Heart right ventricle (tissue), 16 donors: ENCODE measurements around the gene CFAP99. TPM values are rescaled to one million over a fixed set of nuclear protein-coding genes. Genes with fewer than 3 reads are reported as not detected.
A peak's percentile ranks its signal among the peaks of the same experiment; 100 is the strongest.

Source experiments
- ATAC-seq, 8 donors: fragments of 200-7000 bp; cut with Tn5 transposase; one replicate each; pipeline ENCODE4 v1.9.1; 2020; ENCODE audit warnings: mild to moderate bottlenecking in 8 of 8, moderate library complexity in 8 of 8, moderate number of reproducible peaks in 1 of 8
- DNase-seq, 2 donors: peaks; one replicate each; pipeline ENCODE4 v3.0.0-alpha.2; 2020
- H3K27ac ChIP-seq, 10 donors: fragments of 200-600 bp; sonication (generic) in 2 of 10; one replicate each; pipeline versions ENCODE4 v1.5.0 to v1.8.0; 2020 to 2022; ENCODE audit warnings: mild to moderate bottlenecking in 3 of 10
- H3K27me3 ChIP-seq, 7 donors: fragments of 200-600 bp; one replicate each; pipeline ENCODE4 v1.8.0; 2021 to 2022; ENCODE audit warnings: mild to moderate bottlenecking in 2 of 7
- H3K36me3 ChIP-seq, 9 donors: fragments of 200-600 bp; sonication (generic) in 1 of 9; one replicate each; pipeline versions ENCODE4 v1.5.0 to v1.8.0; 2020 to 2022; ENCODE audit warnings: mild to moderate bottlenecking in 2 of 9
- H3K4me1 ChIP-seq, 9 donors: fragments of 200-600 bp; sonication (generic) in 1 of 9; one replicate each; pipeline versions ENCODE4 v1.5.0 to v1.8.0; 2020 to 2022; ENCODE audit warnings: mild to moderate bottlenecking in 4 of 9
- H3K4me3 ChIP-seq, 10 donors: fragments of 200-600 bp; sonication (generic) in 2 of 10; one replicate each; pipeline versions ENCODE4 v1.5.0 to v1.8.0; 2020 to 2022; ENCODE audit warnings: mild to moderate bottlenecking in 7 of 10, moderate library complexity in 2 of 10
- H3K9me3 ChIP-seq, 11 donors: fragments of 200-600 bp in 10 of 11; sonication (generic) in 2 of 11; one replicate each; pipeline versions ENCODE4 v1.5.0 to v1.8.0; 2013 to 2022; ENCODE audit warnings: mild to moderate bottlenecking in 2 of 11, control low read depth in 1 of 11, moderate library complexity in 1 of 11
- CTCF ChIP-seq, 9 donors: fragments of 200-600 bp; sonication (generic) in 2 of 9; IDR thresholded peaks; one replicate each; pipeline versions ENCODE4 v1.5.0 to v1.8.0; 2021 to 2022; ENCODE audit warnings: antibody characterized with exemption in 9 of 9, mild to moderate bottlenecking in 5 of 9, moderate library complexity in 1 of 9
- WGBS, 2 donors: extraction: QIAGEN DNeasy Blood & Tissue Kit; methylation state at CpG; one replicate each; pipeline ENCODE4 v1.1.7; 2013; ENCODE audit warnings: inconsistent platforms in 1 of 2; 5-methylcytosine and 5-hydroxymethylcytosine counted together
- intact Hi-C, 10 donors: fragments of 100-400 bp; cut with DNase I; formaldehyde crosslinking; loops; one replicate each; pipeline versions ENCODE4 v1.11.1 to v1.14.2; 2022
- long read RNA-seq, 3 donors: library from polyadenylated mRNA; unstranded; transcript quantifications; one replicate each; pipeline ENCODE4 v2.0.0, GENCODE V29; 2020 to 2021
- polyA plus RNA-seq, 2 donors: library from polyadenylated mRNA; stranded (reverse); fragments of 200-250 nt; gene quantifications; one replicate each; pipeline ENCODE4 v1.2.3, GENCODE V29; 2013
- total RNA-seq, 10 donors: library from RNA; stranded (reverse); fragmentation: NEBNext Ultra II Directional in 3 of 10; extraction: Animal tissue kit (Norgen Biotek cat#: 25700) in 3 of 10; gene quantifications; one replicate each; pipeline versions ENCODE4 v1.2.1 to v1.2.4, GENCODE V29; 2021 to 2023
- donor health status: Arrhythmogenic right ventricular cardiomyopathy.
- donor health status: ischemic (EF 13 %, LVEDD 7.1; RV severe dilation, severe dysfunction).
- donor health status: healthy with polysubstance abuse.
- donor health status: DM: no; HTN: yes; CAD: no.
- donor health status: DM: no; HTN: no; CAD: no.
- donor health status: ischemic (EF 25% LVEDD 6.9; RV normal size, moderate dysfunction).
- donor health status: ischemic (EF 25% LVEDD 5.7; RV mildly dilated, moderate dysfunction).
- donor health status: healthy.
- donor health status: DM: yes; HTN: yes; CAD: no.
- donor health status: Ischemic cardiomyopathy.
- donor health status: ischemic (EF 35%, LVEDD 5.7; RV mildly dilated, moderate dysfunction).
- donor health status: nonischemic (EF 11% LVEDD 7.7; RV severe dilation, severe dysfunction).
- donor health status: DM: yes; HTN: yes; CAD: no.
- donor health status: PGD.
- donor health status: ischemic (EF 29% LVEDD 5.4; RV normal size, mild dysfunction).
- donor health status: nonischemic (EF 23%, LVEDD 6.1; RV moderate dilation, normal function).

Gene CFAP99
- total RNA-seq (not detected), polyA plus RNA-seq (not detected)
- long read RNA-seq, donor 1 = 0 reads
- long read RNA-seq, donor 2 = 0 reads
- long read RNA-seq, donor 3 = 0 reads

- 1% methylated on average over 74 to 94 of the region's 94 CpGs for WGBS, 2 donors
- no peaks in the 10 kb centered on the region for H3K36me3 ChIP-seq
- intact Hi-C loops = loop anchor here in 8 of 10 donors (5.0 to 10.0 kb wide), 6 partner anchors 43 to 546 kb away; partner anchors contain the start of genes MXD4 (in 6 of the 8), HAUS3 (in 3 of the 8), POLN (in 3 of the 8) and GRK4 (in 1 of the 8)
- no peaks in the 10 kb centered on the region for H3K9me3 ChIP-seq
- DNase-seq = peak; percentile 97 to 99
- H3K27ac ChIP-seq = peak within 1 kb of the TSS in 6 of 10 donors; percentile 31 to 71 (median 52)
- peaks cover 0 to 71% (median 40%) of the 10 kb centered on the region in 7 donors for H3K27me3 ChIP-seq
- TF ChIP-seq CTCF (IDR thresholded peaks at IDR 0.05) = peak in 3 of 9 donors; percentile 33 to 43 (median 36)
- ATAC-seq = peak; percentile 95 to 98 (median 97)
- H3K4me1 ChIP-seq = peaks cover 3 to 39% (median 21%) of the 10 kb centered on the region in 9 donors
- H3K4me3 ChIP-seq = peak within 1 kb of the TSS; percentile 41 to 93 (median 63)
Measured at GRCh38 chr4:2418650-2419571, at the start of gene CFAP99. Gene CFAP99 (plus strand): TSS chr4:2418955.

GRCh38 chr4:2370597-2371320 lies 48.0 kb upstream of the CFAP99 start:
- intact Hi-C loops = no loop called here
- H3K27me3 ChIP-seq = no peaks in the 10 kb centered on the region
- no peak for DNase-seq
- WGBS, 2 donors = 88 to 90% methylated on average over 26 of the region's 26 CpGs
- peaks cover 0 to 10% (median 5%) of the 10 kb centered on the region in 11 donors for H3K9me3 ChIP-seq
- ATAC-seq = no peak
- peaks cover 0 to 4% (median 0%) of the 10 kb centered on the region in 9 donors for H3K36me3 ChIP-seq
- H3K27ac ChIP-seq = no peak overlapping the region
- TF ChIP-seq CTCF (IDR thresholded peaks at IDR 0.05) = no peak
- H3K4me1 ChIP-seq = peaks cover 0 to under 1% (median 0%) of the 10 kb centered on the region in 9 donors
- H3K4me3 ChIP-seq = no peak overlapping the region

DNA sequence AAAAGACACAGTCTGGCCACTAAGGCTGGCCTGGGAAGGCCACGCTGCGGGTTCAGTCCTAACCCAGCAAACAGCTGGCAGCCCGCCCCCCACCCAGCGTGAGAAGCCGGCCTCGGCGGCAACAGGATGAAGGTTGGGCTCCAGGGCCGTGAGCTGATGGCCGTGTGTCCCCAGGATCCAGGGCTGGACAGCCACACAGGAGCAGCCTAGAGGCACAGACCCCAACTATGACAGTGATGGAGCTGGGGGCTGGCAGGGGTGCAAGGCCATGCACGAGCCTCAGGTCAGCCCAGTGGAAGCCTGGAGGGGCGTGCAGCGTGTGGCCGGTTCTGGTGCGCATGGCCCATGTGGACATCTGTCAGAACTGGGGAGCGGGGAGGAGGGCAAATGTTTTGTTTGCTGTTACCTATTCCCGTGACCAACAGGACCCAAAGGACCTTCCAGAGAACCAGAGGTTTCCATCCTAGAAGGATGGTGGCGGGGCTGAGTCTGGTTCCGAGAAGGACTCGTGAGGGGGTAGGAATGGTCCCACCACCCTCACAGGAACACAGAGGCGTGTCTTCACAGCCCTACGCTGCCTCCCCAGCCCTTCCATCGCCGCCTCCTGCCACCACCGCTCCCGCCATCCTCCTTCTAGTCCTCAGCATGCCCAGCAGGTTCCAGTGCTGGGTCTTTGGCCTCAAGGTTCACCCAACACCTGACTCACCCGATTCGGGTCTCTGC lies 46.8 kb upstream of the CFAP99 start:
- ATAC-seq (peak in 1 of 8 donors; percentile 24), DNase-seq (no peak)
- Histone ChIP-seq H3K27me3 (no peaks in the 10 kb centered on the region), H3K4me3 (no peak overlapping the region), H3K9me3 (peaks cover 0 to 10% (median 5%) of the 10 kb centered on the region in 11 donors), H3K36me3 (peaks cover 0 to 4% (median 0%) of the 10 kb centered on the region in 9 donors), H3K4me1 (no peaks in the 10 kb centered on the region), H3K27ac (no peak overlapping the region)
- intact Hi-C loops = no loop called here
- TF ChIP-seq CTCF (IDR thresholded peaks at IDR 0.05) = no peak
- 77 to 78% methylated on average over 27 of the region's 27 CpGs for WGBS, 2 donors
